Transverse colon (tissue), 4 donors: ENCODE measurements around the gene TTYH2. TPM values are rescaled to one million over a fixed set of nuclear protein-coding genes. Genes with fewer than 3 reads are reported as not detected.

ENCODE experiments used
- DNase-seq: peaks from one replicate; pipeline ENCODE4 v3.0.0-alpha.2; 2019
- H3K27ac ChIP-seq, 4 donors: fragments of 200-600 bp; sonication (generic); 2 replicates each; pipeline ENCODE4 v1.5.1; 2016 to 2018; ENCODE audit warnings: inconsistent platforms in 4 of 4
- H3K27me3 ChIP-seq: fragments of 200-600 bp; sonication (generic); 2 replicates; pipeline ENCODE4 v1.5.1; 2017; ENCODE audit warnings: inconsistent platforms
- H3K36me3 ChIP-seq, 4 donors: fragments of 200-600 bp; sonication (generic); 2 replicates each; pipeline ENCODE4 v1.5.1; 2017 to 2019; ENCODE audit warnings: inconsistent platforms in 4 of 4
- H3K4me1 ChIP-seq, 4 donors: fragments of 200-600 bp; sonication (generic); 2 replicates each; pipeline ENCODE4 v1.5.1; 2017 to 2020; ENCODE audit warnings: inconsistent platforms in 4 of 4
- H3K4me3 ChIP-seq, 4 donors: fragments of 200-600 bp; sonication (generic); 1 replicate in 1 of 4; 2 replicates in 3 of 4; pipeline versions ENCODE4 v1.5.1 to v1.6.1; 2017 to 2019; ENCODE audit warnings: inconsistent platforms in 4 of 4
- H3K9me3 ChIP-seq, 2 donors: fragments of 200-600 bp; sonication (generic); 2 replicates each; pipeline ENCODE4 v1.5.1; 2017 to 2019; ENCODE audit warnings: inconsistent platforms in 2 of 2
- EP300 ChIP-seq: sonication (generic); formaldehyde crosslinking; IDR thresholded peaks from one replicate; pipeline ENCODE4 v1.6.1; 2017; ENCODE audit warnings: antibody characterized with exemption, low read depth
- POLR2A ChIP-seq: fragments of 450-650 bp; IDR thresholded peaks from one replicate; pipeline ENCODE4 v1.6.1; 2016; ENCODE audit warnings: antibody characterized with exemption, mild to moderate bottlenecking, moderate library complexity
- POLR2AphosphoS5 ChIP-seq, 3 donors: sonication (generic); formaldehyde crosslinking; IDR thresholded peaks; one replicate each; pipeline ENCODE4 v1.6.1; 2016; ENCODE audit warnings: antibody characterized with exemption in 3 of 3
- WGBS, 2 donors: methylation state at CpG; one replicate each; pipeline ENCODE4 v1.1.5; 2018; ENCODE audit warnings: low coverage in 1 of 2; 5-methylcytosine and 5-hydroxymethylcytosine counted together
- in situ Hi-C, 4 donors: fragments of 200-750 bp; cut with MboI; loops; one replicate each; pipeline versions ENCODE4 v1.15.0 to v1.15.1; 2017; ENCODE audit warnings: low sequenced_read_pairs in 3 of 4, low pct_ligation_motif_present in 1 of 4, low pct_unique_long_range_greater_than_20kb in 1 of 4
- intact Hi-C: fragments of 100-400 bp; cut with DNase I; formaldehyde crosslinking; loops from one replicate; pipeline ENCODE4 v1.15.1; 2023; ENCODE audit warnings: low total_unique reads
- total RNA-seq, 4 donors: library from RNA; depleted of rRNA; stranded (reverse); fragments of >200 nt; gene quantifications; one replicate each; pipeline ENCODE4 v1.1.0, GENCODE V29; 2016
- TF ChIP-seq, protein P1 (sequence below), 5 experiments: fragments of 200-600 bp in 3 of 5; fragments of 450-650 bp in 2 of 5; sonication (generic) in 3 of 5; IDR thresholded peaks; 1 replicate in 2 of 5; 2 replicates in 3 of 5; pipeline ENCODE4 v1.5.1; 2016 to 2017; ENCODE audit warnings: antibody characterized with exemption in 5 of 5, inconsistent platforms in 3 of 5, mild to moderate bottlenecking in 2 of 5, moderate library complexity in 1 of 5

Gene TTYH2
- total RNA-seq, 4 donors from 2014 or later, result 0.37 to 5.2 (median 2.3) TPM

DNA sequence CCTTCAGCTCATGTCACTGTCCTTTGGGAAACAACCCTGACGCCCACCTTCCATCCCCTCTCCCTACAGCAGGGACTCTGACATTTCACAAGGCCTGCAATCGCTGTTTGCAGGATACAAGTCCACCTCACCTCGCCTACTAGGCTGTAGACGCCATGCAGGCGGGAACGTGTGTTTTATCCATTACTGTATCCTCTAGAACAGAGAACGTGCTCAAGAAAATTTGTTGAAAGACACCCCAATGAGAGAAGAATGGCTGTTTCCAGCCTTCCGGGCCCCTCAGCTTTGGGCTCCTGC is 1.5 kb upstream of the TTYH2 start:
- peak overlapping the region in 3 of 4 donors; percentile 36 to 59 (median 48) for H3K4me3 ChIP-seq
- peak overlapping the region; percentile 75 to 87 (median 78) for H3K27ac ChIP-seq
- TF ChIP-seq POLR2AphosphoS5 (IDR thresholded peaks at IDR 0.05) (no peak), EP300 (no peak), POLR2A (no peak)
- TF ChIP-seq, protein P1, sequence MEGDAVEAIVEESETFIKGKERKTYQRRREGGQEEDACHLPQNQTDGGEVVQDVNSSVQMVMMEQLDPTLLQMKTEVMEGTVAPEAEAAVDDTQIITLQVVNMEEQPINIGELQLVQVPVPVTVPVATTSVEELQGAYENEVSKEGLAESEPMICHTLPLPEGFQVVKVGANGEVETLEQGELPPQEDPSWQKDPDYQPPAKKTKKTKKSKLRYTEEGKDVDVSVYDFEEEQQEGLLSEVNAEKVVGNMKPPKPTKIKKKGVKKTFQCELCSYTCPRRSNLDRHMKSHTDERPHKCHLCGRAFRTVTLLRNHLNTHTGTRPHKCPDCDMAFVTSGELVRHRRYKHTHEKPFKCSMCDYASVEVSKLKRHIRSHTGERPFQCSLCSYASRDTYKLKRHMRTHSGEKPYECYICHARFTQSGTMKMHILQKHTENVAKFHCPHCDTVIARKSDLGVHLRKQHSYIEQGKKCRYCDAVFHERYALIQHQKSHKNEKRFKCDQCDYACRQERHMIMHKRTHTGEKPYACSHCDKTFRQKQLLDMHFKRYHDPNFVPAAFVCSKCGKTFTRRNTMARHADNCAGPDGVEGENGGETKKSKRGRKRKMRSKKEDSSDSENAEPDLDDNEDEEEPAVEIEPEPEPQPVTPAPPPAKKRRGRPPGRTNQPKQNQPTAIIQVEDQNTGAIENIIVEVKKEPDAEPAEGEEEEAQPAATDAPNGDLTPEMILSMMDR (IDR thresholded peaks at IDR 0.05), result no peak
- peaks cover 10% of the 10 kb centered on the region for H3K27me3 ChIP-seq
- 63% methylated on average over 8 of the region's 8 CpGs; no CpG with 5 or more reads in 1 of the 2 donors for WGBS, 2 donors
- in situ Hi-C loops (loop anchor here in 2 of 4 donors (25.0 kb wide), 1 partner anchor 150 kb away; the partner anchor contains the start of genes BTBD17 (in 2 of the 2) and GPR142 (in 2 of the 2)), intact Hi-C loops (loop anchor here (10.0 kb wide), 1 partner anchor 233 kb away; no protein-coding TSS in a partner anchor)
- peaks cover 21 to 56% (median 47%) of the 10 kb centered on the region in 4 donors for H3K4me1 ChIP-seq
- peaks cover 0 to 7% (median 2%) of the 10 kb centered on the region in 4 donors for H3K36me3 ChIP-seq
- DNase-seq, result no peak
- no peaks in the 10 kb centered on the region for H3K9me3 ChIP-seq

DNA sequence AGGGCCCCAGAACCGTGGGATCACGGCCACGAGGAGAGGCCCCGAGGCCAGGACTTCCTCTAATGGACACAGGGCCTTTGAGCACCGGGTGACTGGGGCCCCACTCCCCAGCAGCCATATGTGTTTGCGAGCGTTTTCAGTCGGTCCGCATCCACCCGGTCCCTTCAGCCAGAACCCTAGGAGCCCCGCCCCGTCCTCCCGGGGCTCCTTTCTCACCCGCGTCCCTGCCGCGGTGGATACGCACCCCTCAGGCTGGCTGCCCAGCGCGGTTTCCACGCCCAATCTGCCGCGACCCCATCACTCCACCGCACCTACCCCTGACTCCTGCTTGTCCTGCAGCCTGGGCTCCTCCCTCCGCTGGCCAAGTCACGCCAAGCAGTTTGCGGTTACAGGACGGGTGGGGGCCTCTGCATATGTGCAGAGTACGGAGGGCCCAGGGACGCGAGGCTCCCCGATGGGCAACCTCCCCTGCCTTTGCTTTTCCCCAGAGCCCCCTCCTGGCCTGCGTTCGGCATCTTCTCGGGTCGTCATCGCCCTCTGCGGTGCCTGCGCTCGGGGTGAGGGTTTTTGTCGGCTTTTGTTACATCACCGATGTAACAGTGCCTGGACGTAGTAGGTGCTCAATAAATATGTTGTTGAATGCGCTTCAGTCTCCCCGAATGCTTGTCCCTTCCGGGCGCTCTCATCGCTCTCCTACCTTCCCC is 1.0 kb upstream of the TTYH2 start:
- intact Hi-C loops, result loop anchor here (10.0 kb wide), 1 partner anchor 232 kb away; no protein-coding TSS in a partner anchor
- H3K36me3 ChIP-seq, result peaks cover 0 to 7% (median 2%) of the 10 kb centered on the region in 4 donors
- WGBS, 2 donors, result 2% methylated on average over 48 of the region's 48 CpGs; no CpG with 5 or more reads in 1 of the 2 donors

DNA sequence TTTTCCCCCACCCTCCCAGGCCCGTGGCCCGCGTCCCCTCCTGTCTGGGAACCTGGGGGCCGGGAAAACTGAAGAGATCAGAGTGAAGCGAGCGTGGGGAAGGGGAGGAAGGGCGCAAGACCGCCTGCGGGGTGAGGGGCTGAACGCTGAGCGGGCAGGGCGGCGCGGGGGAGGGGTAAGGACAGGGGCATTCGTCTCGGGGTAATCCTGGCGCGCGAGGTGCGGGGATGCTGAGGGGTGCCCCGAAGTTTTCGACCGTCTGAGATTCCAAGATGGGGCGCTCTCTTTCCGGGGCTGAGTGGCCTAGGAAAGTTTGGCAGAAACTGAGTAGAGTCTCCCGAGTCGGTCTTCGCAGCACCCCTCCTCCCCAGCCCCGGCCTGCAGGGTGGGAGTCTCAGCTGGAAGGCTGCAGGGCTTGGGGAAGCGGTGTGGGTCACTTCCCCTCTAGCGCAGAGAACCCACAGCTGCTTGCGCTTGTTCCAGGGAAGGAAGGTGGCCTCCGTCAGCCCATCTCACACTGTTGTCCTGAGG is 555 bp downstream of the TTYH2 start:
- Histone ChIP-seq H3K4me1 (peaks cover 21 to 45% (median 35%) of the 10 kb centered on the region in 4 donors), H3K36me3 (peaks cover 0 to 7% (median 2%) of the 10 kb centered on the region in 4 donors), H3K4me3 (peak overlapping the region; percentile 36 to 59 (median 44)), H3K9me3 (no peaks in the 10 kb centered on the region), H3K27ac (peak overlapping the region; percentile 75 to 87 (median 78)), H3K27me3 (peaks cover 10% of the 10 kb centered on the region)
- DNase-seq, result peak; percentile 41
- WGBS, 2 donors, result 0 to 16% methylated on average over 3 to 32 of the region's 33 CpGs
- TF ChIP-seq EP300 (no peak), POLR2AphosphoS5 (IDR thresholded peaks at IDR 0.05) (no peak), POLR2A (no peak)
- TF ChIP-seq, protein P1 (IDR thresholded peaks at IDR 0.05), result no peak
- in situ Hi-C loops, result loop anchor here in 2 of 4 donors (25.0 kb wide), 1 partner anchor 148 kb away; the partner anchor contains the start of genes BTBD17 (in 2 of the 2) and GPR142 (in 2 of the 2)
- intact Hi-C loops, result loop anchor here (10.0 kb wide), 1 partner anchor 231 kb away; no protein-coding TSS in a partner anchor

More for the DNA sequence above, 1.0 kb upstream of the TTYH2 start:
- Histone ChIP-seq H3K4me3 (peak overlapping the region; percentile 36 to 59 (median 46)), H3K27ac (peak overlapping the region; percentile 75 to 87 (median 78)), H3K4me1 (peaks cover 21 to 51% (median 42%) of the 10 kb centered on the region in 4 donors), H3K27me3 (peaks cover 10% of the 10 kb centered on the region), H3K9me3 (no peaks in the 10 kb centered on the region)
- in situ Hi-C loops, result loop anchor here in 2 of 4 donors (25.0 kb wide), 1 partner anchor 150 kb away; the partner anchor contains the start of genes BTBD17 (in 2 of the 2) and GPR142 (in 2 of the 2)
- DNase-seq, result peak; percentile 19
- no peak for TF ChIP-seq POLR2AphosphoS5 (IDR thresholded peaks at IDR 0.05)
- TF ChIP-seq, protein P1 (IDR thresholded peaks at IDR 0.05), result no peak
- no peak for TF ChIP-seq POLR2A
- TF ChIP-seq EP300, result no peak
